SIG-M5 treated with dmso at 0.1 percent for 504 hours (cell line): Measurements from ENCODE around the gene VANGL2.

Source experiments
- DNase-seq: peaks from one replicate; lab custom pipeline; 2025; ENCODE audit not compliant: unreplicated experiment; lab: John Stamatoyannopoulos, UW

VANGL2 gene

DNA sequence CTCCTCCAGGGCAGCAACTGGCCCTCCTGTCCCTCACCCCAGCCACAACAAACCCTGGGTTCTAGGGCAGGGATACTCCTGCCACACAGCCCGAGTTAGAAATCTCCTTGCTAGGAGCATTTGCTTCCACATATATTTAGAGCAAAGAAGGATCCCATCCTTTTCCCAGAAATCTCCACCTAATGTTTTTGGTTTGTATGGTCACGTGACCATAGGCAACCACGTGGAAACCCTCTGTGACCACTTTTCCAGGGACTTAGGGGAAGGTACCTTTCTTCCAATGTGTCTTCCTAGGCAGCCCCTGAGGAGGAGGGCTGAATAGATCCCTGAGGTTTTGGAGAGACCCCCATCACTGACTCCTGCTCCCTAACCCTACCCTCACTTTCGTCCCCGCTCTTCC, 25.5 kb downstream of the VANGL2 start:
- DNase-seq = no peak

DNA sequence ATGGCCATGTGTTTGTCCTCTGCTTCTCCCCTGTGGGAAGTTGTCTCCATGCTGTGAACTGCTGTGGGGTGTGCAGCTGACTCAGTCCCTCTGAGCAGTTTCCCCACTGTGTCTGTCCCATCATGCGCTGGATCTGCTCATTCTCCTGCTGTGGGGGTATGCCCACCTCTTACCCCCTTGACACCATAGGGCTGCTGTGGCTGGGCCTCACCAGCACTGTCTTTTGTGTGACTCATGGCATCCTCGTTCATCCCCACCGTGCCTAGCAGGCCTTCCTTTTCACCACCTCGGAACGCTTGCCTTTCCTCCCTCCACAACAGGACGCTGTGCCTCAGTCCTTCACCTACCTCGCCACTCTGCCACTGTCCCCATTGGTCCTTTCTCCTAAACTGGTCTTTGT, 27.3 kb downstream of the VANGL2 start:
- DNase-seq = no peak

DNA sequence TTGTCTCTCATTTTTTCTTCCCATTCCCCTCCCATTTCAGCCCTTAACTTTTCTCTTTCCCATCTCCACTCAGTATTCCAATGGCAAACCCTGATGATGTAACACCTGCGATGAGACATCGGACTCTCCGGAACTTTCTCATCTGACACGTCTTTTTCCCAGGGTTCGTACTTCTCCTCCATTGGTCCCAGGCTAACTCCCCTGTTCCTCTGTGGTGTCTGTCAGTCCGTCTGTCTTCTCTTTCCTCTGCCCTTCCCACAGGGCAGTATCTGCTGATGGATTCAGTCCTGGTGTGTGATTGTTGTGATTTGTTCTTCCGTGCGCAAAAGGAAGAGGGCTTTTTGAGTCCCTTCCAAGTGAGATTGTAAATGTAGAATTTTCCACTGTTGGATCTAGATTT, 27.7 kb downstream of the VANGL2 start:
- DNase-seq = no peak

DNA sequence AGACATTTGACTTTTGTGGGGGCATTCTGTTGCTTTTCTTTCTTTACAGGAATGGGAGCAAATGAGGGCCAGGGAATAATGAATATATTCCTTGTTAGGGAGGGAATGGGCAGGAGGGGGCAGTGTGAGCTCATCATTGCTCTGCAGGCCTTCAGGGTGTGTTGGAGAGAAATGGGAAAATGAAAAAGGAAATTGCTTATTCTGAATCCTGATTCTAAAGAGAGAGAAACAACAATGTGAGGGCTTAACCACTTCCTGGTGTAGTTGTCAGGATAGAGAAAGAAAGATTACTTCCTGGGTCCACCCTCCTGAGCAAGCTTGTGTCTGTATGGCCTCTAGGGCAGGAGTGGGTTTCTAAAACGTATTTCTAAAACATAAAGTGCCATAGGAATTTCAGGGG, 28.3 kb downstream of the VANGL2 start:
- peak; percentile 22 for DNase-seq

DNA sequence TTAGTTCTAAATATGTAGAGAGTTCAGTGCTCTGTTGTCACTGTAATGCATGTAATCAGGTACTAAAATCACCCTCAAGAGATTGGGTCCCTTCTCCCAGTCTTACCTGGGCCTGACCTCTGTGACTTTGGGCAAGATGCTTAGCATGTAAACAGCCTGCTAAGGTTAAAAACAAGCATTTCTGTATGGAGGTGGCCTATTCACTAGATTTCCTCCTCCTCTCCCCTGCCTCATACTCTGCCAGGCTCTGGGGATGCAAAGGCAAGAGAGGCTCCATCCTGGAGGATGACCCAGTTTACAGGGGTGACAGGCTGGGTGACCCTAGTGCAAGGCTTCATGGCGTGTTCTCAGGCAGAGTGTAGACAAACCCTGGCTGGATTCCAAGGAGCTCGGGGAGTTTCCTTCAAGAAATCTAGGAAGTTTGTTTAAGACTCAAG, 28.8 kb downstream of the VANGL2 start:
- DNase-seq = no peak

DNA sequence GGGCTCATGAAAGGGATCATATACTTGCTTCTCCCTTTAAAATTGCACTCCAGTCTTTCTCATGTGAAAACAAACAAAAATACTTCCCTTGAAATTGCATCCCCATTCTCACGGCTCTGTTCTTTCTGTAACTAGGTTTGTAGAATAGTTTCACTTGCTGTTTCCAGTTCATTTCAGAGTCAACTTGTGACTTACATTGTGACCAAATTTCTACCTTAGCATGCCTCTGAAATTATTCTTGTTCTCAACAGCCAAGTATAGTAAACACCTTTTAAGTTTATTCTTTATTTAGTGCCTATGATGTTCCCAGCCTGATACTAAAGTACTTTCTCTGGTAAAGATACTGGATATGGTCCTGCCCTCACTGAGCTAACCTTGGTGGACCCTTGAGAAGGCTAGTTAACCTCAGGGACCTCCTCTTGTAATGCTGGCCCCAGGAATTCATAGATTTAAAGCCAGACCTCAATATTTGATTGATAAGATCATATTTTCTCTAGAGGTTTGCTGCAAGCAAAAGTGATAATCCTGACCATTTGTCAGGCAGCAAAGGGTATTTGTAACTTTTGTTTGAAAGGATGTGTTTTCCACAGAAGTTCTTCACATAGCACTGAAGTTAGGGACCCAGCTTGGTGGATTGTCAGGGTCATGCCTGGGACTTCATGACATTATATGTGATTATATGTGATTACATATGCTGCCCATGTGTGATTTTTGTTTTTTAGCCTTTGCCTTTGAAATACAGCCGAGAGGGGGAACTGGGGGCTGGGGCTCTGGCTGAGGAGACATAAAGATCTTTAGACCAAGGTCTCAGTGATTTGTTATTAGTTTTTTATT, 29.6 kb downstream of the VANGL2 start:
- DNase-seq = no peak

DNA sequence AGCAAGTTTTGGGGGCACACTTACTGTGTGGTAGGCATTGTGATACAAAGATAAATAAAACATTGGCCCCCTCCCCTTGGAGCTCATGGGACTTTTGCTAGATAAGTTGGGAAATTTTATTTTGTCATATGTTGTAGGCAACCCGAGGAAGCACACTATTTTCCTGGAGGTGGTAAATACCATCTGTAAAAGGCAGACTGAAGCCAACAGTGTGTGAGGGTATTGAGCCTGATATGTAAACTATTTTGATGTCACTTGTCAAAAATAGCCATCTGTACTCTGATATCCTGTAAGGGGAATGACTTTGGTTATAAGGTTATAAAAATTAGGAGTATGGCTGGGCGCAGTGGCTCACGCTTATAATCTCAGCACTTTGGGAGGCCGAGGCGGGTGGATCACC, 30.6 kb downstream of the VANGL2 start:
- DNase-seq = no peak

DNA sequence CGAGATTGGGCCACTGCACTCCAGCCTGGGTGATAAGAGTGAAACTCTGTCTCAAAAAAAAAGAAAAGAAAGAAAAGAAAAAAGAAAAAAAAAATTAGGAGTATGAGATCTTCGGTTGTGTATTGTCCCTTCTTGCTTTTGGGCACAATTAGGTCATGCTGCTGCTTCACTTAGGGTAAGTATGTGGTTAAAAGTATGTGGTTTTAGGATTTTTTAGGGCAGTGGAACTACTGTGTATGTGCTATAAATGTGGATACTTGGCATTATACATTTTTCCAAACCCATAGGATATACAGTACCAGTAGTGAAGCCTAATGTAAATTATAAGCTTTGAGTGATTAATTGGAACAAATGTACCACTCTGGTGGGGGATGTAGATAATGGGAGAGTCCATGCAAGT, 31.2 kb downstream of the VANGL2 start:
- no peak for DNase-seq

DNA sequence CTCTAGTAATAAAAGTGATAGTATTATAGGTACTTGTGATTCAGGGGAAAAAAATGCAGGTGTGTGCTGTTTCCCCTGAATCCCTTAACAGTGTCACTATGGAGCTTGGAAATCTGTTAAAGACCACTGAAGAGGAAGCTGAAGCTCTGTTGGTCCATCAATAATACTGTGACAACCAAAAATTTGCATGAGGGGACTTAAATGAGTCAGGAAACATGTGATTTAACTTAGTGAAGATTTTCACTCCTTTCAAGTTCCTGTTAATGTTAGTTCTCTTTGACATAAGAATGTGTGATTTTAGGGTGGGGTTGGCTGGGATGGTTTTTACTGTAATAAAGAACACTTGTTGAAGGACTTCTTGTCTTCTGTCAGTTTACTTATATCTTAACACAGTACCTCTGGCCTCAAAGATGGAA, 32.0 kb downstream of the VANGL2 start:
- DNase-seq = no peak

DNA sequence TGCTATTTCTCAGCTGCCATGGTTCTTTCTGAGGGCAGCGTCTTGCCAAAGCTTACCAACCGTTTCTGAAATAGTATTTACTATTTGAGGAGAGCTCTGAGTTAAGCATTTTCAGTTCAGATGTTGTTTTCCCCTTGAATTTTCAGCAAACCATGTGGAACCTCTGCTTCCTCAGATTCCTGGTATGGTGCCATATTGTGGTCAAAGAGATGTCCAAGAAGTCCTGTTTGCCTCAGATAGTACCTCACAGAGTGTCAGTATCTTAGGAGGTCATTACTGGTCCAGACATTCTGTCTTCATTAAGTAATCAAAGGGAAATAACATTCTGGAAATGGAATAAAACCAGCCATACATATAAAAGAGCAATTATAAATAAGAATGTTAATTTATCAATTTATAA, 36.6 kb downstream of the VANGL2 start:
- no peak for DNase-seq

DNA sequence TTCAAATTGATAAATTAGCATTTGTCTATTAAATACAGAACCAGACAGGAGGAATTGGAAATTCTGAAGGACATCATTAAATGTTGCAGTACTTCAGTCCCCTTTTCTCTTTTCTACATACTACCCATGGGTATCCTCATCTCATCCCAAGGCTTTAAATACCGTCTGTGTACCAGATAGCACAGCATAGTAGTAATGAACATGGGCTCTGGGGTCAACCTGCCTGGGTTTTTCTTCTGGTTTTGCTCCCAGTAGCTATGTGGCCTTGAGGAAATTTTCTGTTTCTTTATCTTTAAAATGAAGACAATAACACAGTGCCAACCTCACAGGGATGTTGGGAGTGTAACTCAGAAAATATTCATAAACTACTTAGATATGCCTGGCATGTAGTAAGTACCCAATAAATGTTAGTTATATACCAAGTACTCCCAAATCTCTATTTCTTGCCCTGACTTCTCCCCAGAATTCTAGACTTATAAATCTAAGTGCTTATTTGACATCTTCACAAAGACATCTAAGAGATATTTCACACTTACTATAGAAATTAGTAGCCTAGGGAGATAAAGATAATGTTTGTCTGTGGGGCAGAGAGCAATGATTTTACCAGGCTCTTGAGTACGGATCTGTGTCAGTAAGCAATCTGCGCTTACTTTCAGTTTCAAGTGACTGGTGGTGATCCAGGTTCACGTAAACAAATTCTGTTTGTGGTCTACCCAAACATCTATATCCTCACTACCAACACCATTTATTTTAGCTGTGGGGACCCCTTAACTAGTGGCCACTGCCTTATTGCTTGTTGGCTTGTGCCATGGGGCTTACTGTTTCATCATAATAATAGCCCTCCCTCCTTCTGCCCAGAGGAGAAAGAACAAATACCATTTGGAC, 37.3 kb downstream of the VANGL2 start:
- DNase-seq = no peak

DNA sequence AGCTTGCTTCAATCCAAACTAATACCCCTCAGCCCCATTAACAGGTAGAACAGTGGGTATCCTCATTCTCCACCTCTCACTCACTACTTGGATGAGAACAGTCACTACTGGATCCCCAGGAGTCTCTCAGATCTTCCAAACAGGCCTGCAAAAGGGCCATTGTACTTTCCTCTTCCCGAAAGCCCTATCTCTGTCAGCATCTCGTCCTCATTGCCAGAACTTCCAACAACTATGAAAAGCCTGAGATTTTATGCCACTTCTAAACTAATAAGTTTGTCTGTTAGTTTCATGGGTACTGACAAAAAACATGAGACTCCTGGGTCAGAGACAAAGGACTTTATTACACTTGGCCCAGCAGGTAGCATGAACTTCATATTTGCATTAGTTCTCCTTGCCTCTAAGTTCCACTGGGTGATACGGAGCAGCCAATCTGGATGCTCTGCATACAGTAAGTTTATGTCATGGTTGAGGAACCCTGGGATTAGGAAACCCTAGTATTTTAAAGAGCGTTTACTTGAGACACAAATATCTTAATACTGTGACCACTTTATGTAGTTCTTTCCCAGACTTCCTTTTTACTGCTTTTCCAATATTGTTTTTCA, 38.1 kb downstream of the VANGL2 start:
- DNase-seq = no peak

DNA sequence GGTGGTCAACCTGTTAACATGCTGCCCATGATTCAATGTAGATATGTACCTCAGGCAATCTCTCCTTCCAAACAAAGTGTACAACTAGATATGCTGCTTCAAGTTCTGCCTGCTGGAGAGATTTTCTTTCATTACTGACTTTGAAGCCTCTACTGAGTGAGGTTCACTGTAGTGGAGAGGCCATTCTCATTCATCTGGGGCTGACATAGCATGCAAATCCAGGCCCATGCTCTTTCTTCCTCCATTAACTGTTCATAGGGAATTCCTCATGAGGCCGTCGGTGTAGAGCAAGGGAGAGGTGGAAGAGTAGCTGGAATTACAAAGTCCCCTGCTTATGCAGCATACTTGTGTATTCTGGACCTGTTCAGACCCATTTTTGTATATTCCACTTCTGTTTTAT, 38.6 kb downstream of the VANGL2 start:
- no peak for DNase-seq

DNA sequence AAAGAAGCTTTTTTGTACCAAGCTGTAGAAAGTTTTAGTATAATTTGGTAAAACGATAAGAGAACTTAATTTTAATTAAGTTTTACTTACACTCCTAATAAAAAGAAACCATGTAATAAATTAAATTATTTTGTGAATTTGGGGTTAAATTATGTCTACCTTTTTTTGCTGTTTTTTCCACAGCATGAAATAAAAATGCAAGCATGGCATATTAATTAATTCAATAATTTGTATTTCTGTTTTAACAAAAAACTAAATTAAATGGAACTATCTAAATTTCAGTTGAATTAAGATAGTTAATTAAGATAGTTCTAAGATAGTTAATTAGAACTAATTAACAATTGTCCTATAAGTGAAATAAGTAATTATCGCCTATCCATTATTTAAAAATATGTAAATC, 39.4 kb downstream of the VANGL2 start:
- no peak for DNase-seq

DNA sequence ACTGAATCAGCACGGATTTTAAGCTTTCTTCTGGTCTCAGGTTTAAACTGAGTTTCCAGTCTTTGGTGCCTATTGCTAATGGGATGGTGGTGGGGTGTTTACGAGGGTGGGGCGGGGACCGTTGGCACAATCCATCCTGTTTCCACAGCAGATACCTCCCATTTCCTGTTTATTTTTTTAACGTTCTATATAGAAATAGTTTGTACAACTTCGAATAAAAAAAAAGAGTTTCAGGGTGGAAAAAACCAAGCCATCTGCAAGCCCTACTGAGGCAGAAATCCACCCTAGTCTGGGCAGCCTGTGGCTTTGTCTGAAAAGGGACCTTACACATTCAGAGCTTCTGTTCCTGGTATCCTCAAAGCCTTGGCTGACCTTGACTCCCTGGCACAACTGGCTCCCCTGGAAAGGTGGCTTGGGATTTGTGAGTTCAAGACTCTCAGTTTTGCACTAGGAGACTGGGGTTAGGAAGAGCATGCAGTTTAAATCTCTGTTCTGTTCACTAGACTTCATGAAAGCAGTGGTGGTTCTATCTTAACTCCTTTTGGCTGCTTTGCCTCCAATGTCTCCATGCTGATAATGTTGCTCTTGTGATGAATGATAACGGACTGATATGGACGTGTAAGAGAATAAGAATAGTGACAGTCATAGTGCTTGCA, 46.7 kb downstream of the VANGL2 start:
- no peak for DNase-seq

DNA sequence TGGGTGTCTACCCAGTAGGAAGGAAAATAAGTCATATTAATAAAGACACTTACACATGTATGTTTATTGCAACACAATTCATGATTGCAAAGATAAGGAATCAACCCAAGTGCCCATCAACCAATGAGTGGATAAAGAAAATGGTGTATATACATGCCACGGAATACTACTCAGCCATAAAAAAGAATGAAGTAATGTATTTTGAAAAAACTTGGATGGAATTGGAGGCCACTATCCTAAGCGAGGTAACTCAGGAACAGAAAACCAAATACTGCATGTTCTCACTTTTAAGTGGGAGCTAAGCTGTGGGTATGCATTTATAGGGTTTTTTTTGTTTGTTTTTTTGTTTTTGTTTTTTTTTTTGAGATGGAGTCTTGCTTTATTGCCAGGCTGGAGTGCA, 49.1 kb downstream of the VANGL2 start:
- DNase-seq = no peak

DNA sequence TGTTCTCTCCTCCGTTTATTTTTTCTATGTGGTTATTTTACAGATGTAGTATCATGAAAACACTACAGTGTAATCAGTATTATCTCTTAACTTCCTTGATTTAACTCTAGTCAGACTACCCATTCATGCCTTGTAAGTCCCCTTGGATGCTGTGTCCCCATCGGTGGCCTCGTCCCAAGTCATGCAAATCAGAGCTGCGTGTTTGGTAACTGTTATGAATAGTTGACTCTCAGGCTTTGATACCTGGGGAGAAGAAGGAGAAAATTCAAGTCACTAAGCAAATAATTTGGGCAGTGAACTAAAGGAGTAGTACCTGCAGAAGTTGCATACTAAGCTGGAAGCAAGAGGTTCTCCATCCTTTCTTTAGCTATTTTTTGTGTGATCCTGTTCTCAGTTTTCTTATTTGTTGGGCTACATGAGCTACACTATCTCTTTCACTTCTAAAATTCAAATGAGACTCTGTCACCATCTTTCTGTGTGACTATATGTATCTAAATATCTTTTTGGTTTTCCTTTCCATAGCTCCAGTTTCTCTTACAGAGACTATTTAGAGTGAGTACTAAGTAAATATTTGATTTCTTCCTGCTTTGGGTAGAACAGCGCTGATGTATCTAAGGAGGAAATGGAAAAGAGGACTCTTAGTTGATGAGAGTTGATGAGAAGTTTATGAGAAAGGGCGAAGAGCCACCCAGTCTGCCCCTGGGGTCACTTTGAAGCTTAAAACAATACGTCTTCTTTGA, 50.9 kb downstream of the VANGL2 start:
- no peak for DNase-seq

DNA sequence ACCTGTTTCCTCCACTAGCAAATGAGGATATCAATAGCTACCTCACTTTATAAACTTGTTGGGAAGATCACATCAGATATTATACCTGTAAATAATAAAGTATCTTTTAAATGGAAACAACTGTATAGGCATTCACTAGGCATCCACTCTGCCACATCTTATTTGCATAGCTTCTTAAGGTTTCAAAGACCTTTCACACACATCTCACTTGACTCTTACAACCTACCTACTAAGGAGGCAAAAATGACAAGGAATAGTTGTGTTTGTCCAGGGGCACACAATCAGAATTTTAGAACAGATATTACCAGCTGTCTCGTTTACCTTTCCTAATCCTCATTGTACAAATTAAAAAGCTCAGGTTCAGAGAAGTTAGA, 51.5 kb downstream of the VANGL2 start:
- DNase-seq = no peak

DNA sequence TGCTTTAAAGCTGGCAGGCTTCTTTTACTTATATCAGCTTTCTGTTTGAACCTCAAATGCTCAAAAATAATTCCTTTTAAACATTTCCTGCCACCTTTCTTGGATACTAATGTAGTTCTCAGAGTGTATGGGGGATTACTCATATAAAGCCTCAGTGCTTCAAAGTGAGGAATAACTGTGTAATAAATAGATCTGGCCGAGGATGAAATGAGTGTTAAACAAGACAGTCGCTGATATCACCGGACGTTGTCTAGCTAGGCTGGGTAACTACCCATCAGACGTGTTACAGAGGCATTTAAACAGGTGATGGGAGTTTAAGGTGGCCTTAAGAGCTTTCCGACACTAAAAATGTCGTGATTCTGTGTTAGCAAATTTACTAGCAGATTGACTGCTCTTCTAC, 53.1 kb downstream of the VANGL2 start:
- DNase-seq = no peak

DNA sequence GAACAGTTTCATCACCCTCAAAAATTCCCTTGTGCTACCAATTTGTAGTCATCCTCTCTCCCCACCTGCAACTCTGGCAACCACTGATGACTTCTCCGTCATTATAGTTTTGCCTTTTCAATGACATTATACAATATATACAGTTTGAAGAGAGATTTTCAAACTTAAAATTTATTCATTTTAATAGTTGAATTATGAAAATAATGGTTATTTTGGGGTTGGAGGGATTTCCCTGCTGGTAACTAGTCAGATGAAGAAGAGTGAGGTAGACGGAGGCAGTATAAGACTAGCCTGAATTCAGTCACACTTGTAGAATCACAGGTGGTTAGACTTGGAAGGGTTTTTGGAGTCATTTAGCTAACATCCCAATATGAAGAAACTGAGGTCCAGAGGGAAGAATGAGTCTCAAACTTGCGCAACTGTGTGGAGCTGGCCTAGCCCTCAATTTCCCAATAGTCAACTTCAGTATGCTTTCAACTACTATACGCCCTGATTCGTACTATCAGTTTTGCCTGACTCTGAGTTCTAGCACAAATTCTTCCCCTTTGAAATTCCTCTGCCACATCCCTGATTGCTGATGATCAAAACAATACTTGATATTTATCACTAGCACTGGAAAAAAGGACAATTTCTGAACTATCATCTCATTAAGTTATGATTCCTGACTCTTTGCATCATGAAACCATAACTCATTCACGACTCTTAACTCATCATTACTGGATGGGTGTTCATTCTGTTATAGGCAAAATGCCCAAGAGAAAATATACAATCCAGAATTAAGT, 54.2 kb downstream of the VANGL2 start:
- no peak for DNase-seq
